Breast epithelium (tissue), 3 donors: ENCODE measurements around the gene ATP8B1.

Experiments
- POLR2A ChIP-seq: fragments of 450-650 bp; IDR thresholded peaks from one replicate; pipeline ENCODE4 v1.6.1; 2016; ENCODE audit warnings: antibody characterized with exemption, mild to moderate bottlenecking, moderate library complexity
- POLR2AphosphoS5 ChIP-seq, 3 donors: sonication (generic); formaldehyde crosslinking; IDR thresholded peaks; one replicate each; pipeline ENCODE4 v1.6.1; 2017; ENCODE audit warnings: antibody characterized with exemption in 3 of 3
- TF ChIP-seq, protein P1 (sequence below), 3 donors: fragments of 450-650 bp; IDR thresholded peaks; one replicate each; pipeline ENCODE4 v1.5.1; 2016 to 2017; ENCODE audit warnings: antibody characterized with exemption in 3 of 3, mild to moderate bottlenecking in 3 of 3, moderate library complexity in 3 of 3

DNA sequence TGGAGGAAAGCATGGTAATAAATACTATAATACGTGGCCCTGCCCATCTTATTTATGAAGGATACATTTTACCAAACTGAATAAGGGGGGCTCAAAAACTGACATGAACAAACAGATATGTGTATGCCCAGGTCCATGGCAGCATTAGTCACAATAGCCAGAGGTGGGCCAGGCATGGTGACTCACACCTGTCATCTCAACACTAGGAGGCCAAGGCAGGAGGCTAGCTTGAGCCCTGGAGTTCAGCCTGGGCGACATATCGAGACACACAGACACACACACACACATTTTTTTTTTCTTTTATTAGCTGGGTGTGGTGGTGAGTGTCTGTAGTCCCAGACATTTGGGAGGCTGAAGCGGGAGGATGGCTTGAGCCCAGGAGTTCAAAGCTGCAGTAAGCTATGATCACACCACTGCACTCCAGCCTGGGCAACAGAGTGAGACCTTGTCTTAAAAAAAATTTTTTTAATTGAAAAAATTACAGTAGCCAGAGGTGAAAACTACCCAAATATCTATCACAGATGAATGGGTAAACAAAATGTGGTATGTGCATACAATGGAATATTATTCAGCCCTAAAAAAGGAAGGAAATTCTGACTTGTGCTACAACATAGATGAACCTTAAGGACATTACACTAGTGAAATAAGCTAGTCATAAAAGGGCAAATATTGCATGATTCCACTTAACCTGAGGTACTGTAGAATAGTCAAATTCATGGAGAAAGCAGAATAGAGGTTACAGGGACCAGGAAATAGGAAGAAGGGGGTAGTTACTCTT is 8.0 kb downstream of the ATP8B1 start:
- TF ChIP-seq, protein P1, sequence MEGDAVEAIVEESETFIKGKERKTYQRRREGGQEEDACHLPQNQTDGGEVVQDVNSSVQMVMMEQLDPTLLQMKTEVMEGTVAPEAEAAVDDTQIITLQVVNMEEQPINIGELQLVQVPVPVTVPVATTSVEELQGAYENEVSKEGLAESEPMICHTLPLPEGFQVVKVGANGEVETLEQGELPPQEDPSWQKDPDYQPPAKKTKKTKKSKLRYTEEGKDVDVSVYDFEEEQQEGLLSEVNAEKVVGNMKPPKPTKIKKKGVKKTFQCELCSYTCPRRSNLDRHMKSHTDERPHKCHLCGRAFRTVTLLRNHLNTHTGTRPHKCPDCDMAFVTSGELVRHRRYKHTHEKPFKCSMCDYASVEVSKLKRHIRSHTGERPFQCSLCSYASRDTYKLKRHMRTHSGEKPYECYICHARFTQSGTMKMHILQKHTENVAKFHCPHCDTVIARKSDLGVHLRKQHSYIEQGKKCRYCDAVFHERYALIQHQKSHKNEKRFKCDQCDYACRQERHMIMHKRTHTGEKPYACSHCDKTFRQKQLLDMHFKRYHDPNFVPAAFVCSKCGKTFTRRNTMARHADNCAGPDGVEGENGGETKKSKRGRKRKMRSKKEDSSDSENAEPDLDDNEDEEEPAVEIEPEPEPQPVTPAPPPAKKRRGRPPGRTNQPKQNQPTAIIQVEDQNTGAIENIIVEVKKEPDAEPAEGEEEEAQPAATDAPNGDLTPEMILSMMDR (IDR thresholded peaks at IDR 0.05) = no peak
- TF ChIP-seq POLR2A (no peak), POLR2AphosphoS5 (IDR thresholded peaks at IDR 0.05) (no peak)
